IMR-90 (cell line): ENCODE data around the gene FAM229A. TPM values are rescaled to one million over a fixed set of nuclear protein-coding genes. Genes with fewer than 3 reads are reported as not detected.
A peak's percentile ranks its signal among the peaks of the same experiment; 100 is the strongest.

Experiments used
- ATAC-seq: fragments of 200-7000 bp; cut with Tn5 transposase; 2 replicates; pipeline ENCODE4 v1.9.1; 2020; ENCODE audit warnings: low read depth, mild to moderate bottlenecking, moderate library complexity
- BruUV-seq: library from RNA; stranded (reverse); fragments of 400-500 nt; replicated peaks from 2 replicates; lab custom pipeline; 2021; lab: Mats Ljungman, UMichigan
- CTCF ChIA-PET: fragments of 300-600 bp; formaldehyde crosslinking; extraction: SDS; loops from one replicate; lab custom pipeline; 2021; ENCODE audit warnings: antibody characterized with exemption; lab: Yijun Ruan, JAX
- POLR2A ChIA-PET: fragments of 300-600 bp; sonication (Branson Sonifier 250); formaldehyde crosslinking; loops from one replicate; lab custom pipeline; 2022; ENCODE audit warnings: antibody characterized with exemption; ENCODE audit not compliant: unreplicated experiment; lab: Charles Lee
- DNase-seq: peaks from one replicate; pipeline ENCODE4 v3.0.0; 2013
- H2AFZ ChIP-seq: replicated peaks from 2 replicates; pipeline ENCODE3; 2013; ENCODE audit warnings: low read length, mild to moderate bottlenecking; ENCODE audit not compliant: poor library complexity
- H2AK5ac ChIP-seq: 2 replicates; pipeline ENCODE4 v1.6.1; 2013; ENCODE audit warnings: low read depth, low read length, inconsistent platforms
- H2AK9ac ChIP-seq: replicated peaks from 2 replicates; pipeline ENCODE3; 2013; ENCODE audit warnings: mild to moderate bottlenecking, low read depth, low read length, moderate library complexity; ENCODE audit not compliant: poor library complexity
- H2BK120ac ChIP-seq: 2 replicates; pipeline ENCODE4 v1.6.1; 2013; ENCODE audit warnings: low read depth, low read length, inconsistent platforms
- H2BK15ac ChIP-seq: 3 replicates; pipeline ENCODE4 v1.6.1; 2013; ENCODE audit warnings: low read depth, low read length, inconsistent platforms
- H2BK20ac ChIP-seq: 2 replicates; pipeline ENCODE4 v1.6.1; 2013; ENCODE audit warnings: low read depth, mild to moderate bottlenecking, inconsistent platforms, low read length, moderate library complexity
- H2BK5ac ChIP-seq: 2 replicates; pipeline ENCODE4 v1.6.1; 2013; ENCODE audit warnings: mild to moderate bottlenecking, low read depth, low read length, inconsistent platforms; ENCODE audit not compliant: poor library complexity, severe bottlenecking
- H3K14ac ChIP-seq: replicated peaks from 2 replicates; pipeline ENCODE4 v1.6.1; 2013; ENCODE audit warnings: low read depth, low read length, inconsistent platforms
- H3K18ac ChIP-seq: 2 replicates; pipeline ENCODE4 v1.6.1; 2013; ENCODE audit warnings: low read depth, low read length, control low read depth
- H3K23ac ChIP-seq: 2 replicates; pipeline ENCODE4 v1.6.1; 2013; ENCODE audit warnings: low read depth, low read length, inconsistent platforms
- H3K27ac ChIP-seq: 2 replicates; pipeline ENCODE4 v1.5.1; 2013; ENCODE audit warnings: mild to moderate bottlenecking, control low read depth, low read length; ENCODE audit not compliant: insufficient read depth
- H3K27me3 ChIP-seq: 2 replicates; pipeline ENCODE4 v1.6.1; 2013; ENCODE audit warnings: low read length; ENCODE audit not compliant: control insufficient read depth, insufficient read depth
- H3K36me3 ChIP-seq: 2 replicates; pipeline ENCODE4 v1.6.1; 2013; ENCODE audit warnings: low read length, mixed read lengths; ENCODE audit not compliant: control insufficient read depth, insufficient read depth
- H3K4ac ChIP-seq: 2 replicates; pipeline ENCODE4 v1.6.1; 2013; ENCODE audit warnings: low read depth, low read length, inconsistent platforms
- H3K4me1 ChIP-seq: 2 replicates; pipeline ENCODE4 v1.6.1; 2013; ENCODE audit warnings: low read length, mixed read lengths; ENCODE audit not compliant: control insufficient read depth, insufficient read depth
- H3K4me2 ChIP-seq: 2 replicates; pipeline ENCODE4 v1.6.1; 2013; ENCODE audit warnings: low read depth, mild to moderate bottlenecking, control low read depth, low read length, moderate library complexity
- H3K4me3 ChIP-seq: 2 replicates; pipeline ENCODE4 v1.5.1; 2013; ENCODE audit warnings: low read depth, mild to moderate bottlenecking, control low read depth, low read length, moderate library complexity; ENCODE audit not compliant: insufficient read depth
- H3K56ac ChIP-seq: 2 replicates; pipeline ENCODE4 v1.6.1; 2013; ENCODE audit warnings: low read length, inconsistent platforms; ENCODE audit not compliant: insufficient read depth; ENCODE audit errors: extremely low read depth
- H3K79me1 ChIP-seq, 2 experiments: 2 replicates each; pipeline ENCODE4 v1.6.1; 2013; ENCODE audit warnings: low read length in 2 of 2, inconsistent platforms in 1 of 2, low read depth in 1 of 2
- H3K9ac ChIP-seq: 2 replicates; pipeline ENCODE4 v1.6.1; 2013; ENCODE audit warnings: low read depth, low read length, control low read depth
- H3K9me1 ChIP-seq: 2 replicates; pipeline ENCODE4 v1.6.1; 2013; ENCODE audit warnings: low read length, inconsistent platforms; ENCODE audit not compliant: insufficient read depth
- H3K9me3 ChIP-seq: 2 replicates; pipeline ENCODE4 v1.6.1; 2013; ENCODE audit warnings: low read length; ENCODE audit not compliant: control insufficient read depth, insufficient read depth
- H4K20me1 ChIP-seq: 2 replicates; pipeline ENCODE4 v1.6.1; 2013; ENCODE audit warnings: low read length, inconsistent platforms; ENCODE audit not compliant: insufficient read depth
- H4K5ac ChIP-seq: 2 replicates; pipeline ENCODE4 v1.6.1; 2013; ENCODE audit warnings: mild to moderate bottlenecking, low read depth, low read length, control low read depth
- H4K8ac ChIP-seq, 2 experiments: 2 replicates each; pipeline ENCODE4 v1.6.1; 2013; ENCODE audit warnings: low read depth in 2 of 2, low read length in 2 of 2, control low read depth in 1 of 2, inconsistent platforms in 1 of 2
- H4K91ac ChIP-seq: 2 replicates; pipeline ENCODE4 v1.6.1; 2013; ENCODE audit warnings: low read depth, low read length, inconsistent platforms; ENCODE audit not compliant: insufficient read depth
- CEBPB ChIP-seq: IDR thresholded peaks from 2 replicates; pipeline ENCODE4 v1.6.1; 2012; ENCODE audit warnings: low read depth, low read length, improper control_type of control experiment
- WGBS, 2 experiments: methylation state at CpG; one replicate each; pipeline versions ENCODE4 v1.1.5 to v1.1.7; 2013; ENCODE audit warnings: missing lambda C conversion rate in 2 of 2; ENCODE audit not compliant: insufficient read length in 1 of 2; ENCODE audit errors: extremely low coverage in 2 of 2; 5-methylcytosine and 5-hydroxymethylcytosine counted together
- dilution Hi-C: fragments of 300-500 bp; cut with HindIII; formaldehyde crosslinking; loops from one replicate; pipeline ENCODE4 v1.14.3; 2018; ENCODE audit warnings: low sequenced_read_pairs; ENCODE audit not compliant: unreplicated experiment
- in situ Hi-C: fragments of 300-500 bp; cut with MboI; formaldehyde crosslinking; loops from 3 replicates; pipeline ENCODE4 v1.14.3; 2019; ENCODE audit warnings: low sequenced_read_pairs, inconsistent platforms, mixed read lengths
- intact Hi-C: fragments of 100-400 bp; cut with micrococcal nuclease; formaldehyde crosslinking; loops from 2 replicates; pipeline ENCODE4 v1.10.0; 2022
- polyA plus RNA-seq, 3 experiments: library from polyadenylated mRNA; depleted of rRNA; stranded (reverse); fragments of >200 nt; gene quantifications; 2 replicates each; pipeline ENCODE4 v1.2.3, GENCODE V29; 2012; ENCODE audit warnings: low replicate concordance in 1 of 3
- total RNA-seq: library from RNA; depleted of rRNA; stranded (reverse); fragments of >200 nt; gene quantifications from 2 replicates; pipeline ENCODE4 v1.2.3, GENCODE V29; 2012
- TF ChIP-seq, protein P1 (sequence below): conservative IDR thresholded peaks from 2 replicates; pipeline ENCODE4 v1.5.1; 2012; ENCODE audit warnings: mild to moderate bottlenecking, low read depth, low read length, improper control_type of control experiment

The FAM229A gene
- total and polyA plus RNA-seq, 2 of the 4 experiments (the other 2 are of a cell fraction) = 0.36 to 4.3 TPM

- Histone ChIP-seq H2AK5ac (no peak overlapping the region), H3K27me3 (no peaks in the 10 kb centered on the region), H3K9ac (no peak overlapping the region), H3K9me1 (no peaks in the 10 kb centered on the region; the same call in 1 of the 2 replicates), H2BK15ac (no peak overlapping the region), H3K14ac (no peak overlapping the region), H2BK120ac (no peak overlapping the region), H3K27ac (no peak overlapping the region), H4K20me1 (no peaks in the 10 kb centered on the region), H3K4ac (no peak overlapping the region), H3K36me3 (no peaks in the 10 kb centered on the region), H3K4me2 (no peak overlapping the region), H3K4me1 (peaks cover 2% of the 10 kb centered on the region; the same call in 1 of the 2 replicates), H4K8ac (no peak overlapping the region), H3K4me3 (no peak overlapping the region), H3K56ac (no peak overlapping the region), H2BK5ac (no peak overlapping the region), H3K23ac (no peak overlapping the region), H4K5ac (no peak overlapping the region), H2AK9ac (no peak overlapping the region), H2AFZ (no peak overlapping the region), H4K91ac (no peak overlapping the region), H3K79me1 (no peaks in the 10 kb centered on the region; a peak in 1 of 4 replicates), H3K18ac (no peak overlapping the region), H3K9me3 (no peaks in the 10 kb centered on the region), H2BK20ac (no peak overlapping the region)
- no peak for ATAC-seq
- BruUV-seq = no TSS peak
- CTCF ChIA-PET = interaction anchor here (0.6 kb wide), 1 partner anchor 55 kb away, joined by 10 read pairs; no protein-coding TSS in a partner anchor
- intact Hi-C loops (no loop called here), dilution Hi-C loops (no loop called here), in situ Hi-C loops (no loop called here)
- POLR2A ChIA-PET = no interaction called here
- peak; percentile 85 for TF ChIP-seq CEBPB
- TF ChIP-seq, protein P1, sequence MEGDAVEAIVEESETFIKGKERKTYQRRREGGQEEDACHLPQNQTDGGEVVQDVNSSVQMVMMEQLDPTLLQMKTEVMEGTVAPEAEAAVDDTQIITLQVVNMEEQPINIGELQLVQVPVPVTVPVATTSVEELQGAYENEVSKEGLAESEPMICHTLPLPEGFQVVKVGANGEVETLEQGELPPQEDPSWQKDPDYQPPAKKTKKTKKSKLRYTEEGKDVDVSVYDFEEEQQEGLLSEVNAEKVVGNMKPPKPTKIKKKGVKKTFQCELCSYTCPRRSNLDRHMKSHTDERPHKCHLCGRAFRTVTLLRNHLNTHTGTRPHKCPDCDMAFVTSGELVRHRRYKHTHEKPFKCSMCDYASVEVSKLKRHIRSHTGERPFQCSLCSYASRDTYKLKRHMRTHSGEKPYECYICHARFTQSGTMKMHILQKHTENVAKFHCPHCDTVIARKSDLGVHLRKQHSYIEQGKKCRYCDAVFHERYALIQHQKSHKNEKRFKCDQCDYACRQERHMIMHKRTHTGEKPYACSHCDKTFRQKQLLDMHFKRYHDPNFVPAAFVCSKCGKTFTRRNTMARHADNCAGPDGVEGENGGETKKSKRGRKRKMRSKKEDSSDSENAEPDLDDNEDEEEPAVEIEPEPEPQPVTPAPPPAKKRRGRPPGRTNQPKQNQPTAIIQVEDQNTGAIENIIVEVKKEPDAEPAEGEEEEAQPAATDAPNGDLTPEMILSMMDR = no peak
- WGBS, 2 experiments = 81% methylated on average over 3 of the region's 10 CpGs; no CpG with 5 or more reads in 1 of the 2 experiments
- DNase-seq = no peak
Measured at GRCh38 chr1:32342704-32343103, 19.6 kb downstream of the FAM229A start.
